GM13977 (cell line): ENCODE results near the gene TMEM163.

Experiments used
- DNase-seq: peaks from one replicate; pipeline ENCODE4 v3.0.0; 2012; ENCODE audit warnings: low spot score
- CTCF ChIP-seq: IDR thresholded peaks from 2 replicates; pipeline ENCODE4 v1.5.1; 2012; ENCODE audit warnings: mild to moderate bottlenecking, control low read depth; ENCODE audit not compliant: insufficient read depth; ENCODE audit errors: extremely low read depth, missing control alignments
- in situ Hi-C: fragments of 300-500 bp; cut with MboI; formaldehyde crosslinking; loops from one replicate; pipeline ENCODE4 v1.12.0; 2022; ENCODE audit warnings: low sequenced_read_pairs, low pct_unique_long_range_greater_than_20kb, mixed read lengths, inconsistent platforms; ENCODE audit not compliant: unreplicated experiment

TMEM163 gene

GRCh38 chr2:134443814-134444480, 274.9 kb downstream of the TMEM163 start:
- no peak for TF ChIP-seq CTCF
- DNase-seq = no peak
- in situ Hi-C loops = loop anchor here (25.0 kb wide), 1 partner anchor 582 kb away; no protein-coding TSS in a partner anchor

GRCh38 chr2:134441153-134441863, 277.5 kb downstream of the TMEM163 start:
- in situ Hi-C loops = loop anchor here (25.0 kb wide), 1 partner anchor 579 kb away; no protein-coding TSS in a partner anchor
- no peak for TF ChIP-seq CTCF
- DNase-seq = no peak

GRCh38 chr2:134440336-134440909, 278.4 kb downstream of the TMEM163 start:
- no peak for TF ChIP-seq CTCF
- no peak for DNase-seq
- in situ Hi-C loops = loop anchor here (25.0 kb wide), 1 partner anchor 578 kb away; no protein-coding TSS in a partner anchor

- no peak for DNase-seq
- in situ Hi-C loops = loop anchor here (25.0 kb wide), 1 partner anchor 576 kb away; no protein-coding TSS in a partner anchor
- no peak for TF ChIP-seq CTCF
Observed at GRCh38 chr2:134438371-134438770, 280.4 kb downstream of the TMEM163 start.

GRCh38 chr2:134436706-134437105, 282.1 kb downstream of the TMEM163 start:
- DNase-seq = no peak
- in situ Hi-C loops = loop anchor here (25.0 kb wide), 1 partner anchor 574 kb away; no protein-coding TSS in a partner anchor
- no peak for TF ChIP-seq CTCF

GRCh38 chr2:134435936-134436335, 282.9 kb downstream of the TMEM163 start:
- no peak for DNase-seq
- no peak for TF ChIP-seq CTCF
- in situ Hi-C loops = loop anchor here (25.0 kb wide), 1 partner anchor 574 kb away; no protein-coding TSS in a partner anchor
